Loucy (cell line): ENCODE measurements around the gene ADGRL3.

Experiments used
- CTCF ChIP-seq: fragments of 200-600 bp; sonication (generic); conservative IDR thresholded peaks from 2 replicates; pipeline ENCODE4 v1.5.1; 2014; ENCODE audit warnings: mild to moderate bottlenecking, antibody characterized with exemption, low read length
- EZH2phosphoT487 ChIP-seq: fragments of 200-600 bp; IDR thresholded peaks from 2 replicates; pipeline ENCODE4 v1.6.1; 2018; ENCODE audit warnings: antibody characterized with exemption, mild to moderate bottlenecking, moderate library complexity, borderline replicate concordance

DNA sequence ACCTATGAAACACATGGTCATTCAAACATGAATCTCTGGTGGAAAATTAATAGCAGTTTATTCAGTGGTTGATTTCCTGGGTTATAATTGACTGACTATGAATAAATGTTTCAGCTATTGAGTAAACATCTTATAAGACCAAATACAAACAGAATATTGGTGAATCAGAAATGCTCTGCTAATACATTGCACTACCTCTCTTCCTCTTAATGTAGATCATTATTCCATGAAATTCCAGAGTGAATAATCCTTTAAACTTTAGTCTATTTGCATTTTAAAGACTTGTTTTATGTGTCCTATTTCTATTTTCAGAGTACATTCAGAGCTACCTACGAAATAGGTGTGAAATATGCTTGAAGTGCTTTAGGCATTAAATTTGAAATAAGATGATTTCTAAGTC is 715.4 kb downstream of the ADGRL3 start:
- TF ChIP-seq CTCF (no peak), EZH2phosphoT487 (no peak)
